GM12878 (cell line): ENCODE results near the gene TBX10. TPM values are rescaled to one million over a fixed set of nuclear protein-coding genes. Genes with fewer than 3 reads are reported as not detected.

Experiments
- ATF7 ChIP-seq: fragments of 450-650 bp; IDR thresholded peaks from 2 replicates; pipeline ENCODE4 v1.6.1; 2016; ENCODE audit warnings: low read depth, mild to moderate bottlenecking
- BCL11A ChIP-seq: IDR thresholded peaks from 2 replicates; pipeline ENCODE4 v1.6.1; 2011; ENCODE audit warnings: low read depth, low read length
- BCLAF1 ChIP-seq: fragments of 450-650 bp; IDR thresholded peaks from 2 replicates; pipeline ENCODE4 v1.6.1; 2017; ENCODE audit warnings: antibody characterized with exemption, mild to moderate bottlenecking, moderate library complexity
- BHLHE40 ChIP-seq, 2 experiments: fragments of 450-650 bp in 1 of 2; IDR thresholded peaks; 2 replicates each; pipeline ENCODE4 v1.6.1; 2011 to 2017; ENCODE audit warnings: low read depth in 2 of 2, borderline replicate concordance in 1 of 2, improper control_type of control experiment in 1 of 2, low read length in 1 of 2, mild to moderate bottlenecking in 1 of 2
- CEBPB ChIP-seq, 2 experiments: fragments of 150-350 bp in 1 of 2; IDR thresholded peaks; 2 replicates each; pipeline ENCODE4 v1.6.1; 2012 to 2014; ENCODE audit warnings: low read depth in 2 of 2, low read length in 2 of 2, borderline replicate concordance in 1 of 2, inconsistent platforms in 1 of 2
- EED ChIP-seq: sonication (generic); IDR thresholded peaks from 2 replicates; pipeline ENCODE4 v1.6.1; 2016; ENCODE audit warnings: antibody characterized with exemption, low read depth
- HDAC2 ChIP-seq: fragments of 200-600 bp; sonication (generic); IDR thresholded peaks from 2 replicates; pipeline ENCODE4 v1.6.1; 2017
- IKZF1 ChIP-seq: fragments of 450-650 bp; conservative IDR thresholded peaks from 2 replicates; pipeline ENCODE4 v1.6.1; 2017; ENCODE audit warnings: antibody characterized with exemption, mild to moderate bottlenecking
- MEF2B ChIP-seq: fragments of 450-650 bp; IDR thresholded peaks from 2 replicates; pipeline ENCODE4 v1.6.1; 2018; ENCODE audit warnings: mild to moderate bottlenecking, moderate library complexity; ENCODE audit not compliant: partially characterized antibody, poor library complexity, severe bottlenecking
- MYB ChIP-seq: fragments of 150-350 bp; IDR thresholded peaks from 2 replicates; pipeline ENCODE4 v1.6.1; 2014; ENCODE audit warnings: mild to moderate bottlenecking, low read depth, low read length, borderline replicate concordance
- RUNX3 ChIP-seq: IDR thresholded peaks from 2 replicates; pipeline ENCODE4 v1.6.1; 2012; ENCODE audit warnings: low read length, inconsistent platforms
- SMARCA5 ChIP-seq: fragments of 450-650 bp; IDR thresholded peaks from 2 replicates; pipeline ENCODE4 v1.6.1; 2017; ENCODE audit warnings: mild to moderate bottlenecking
- SP1 ChIP-seq: IDR thresholded peaks from one replicate; pipeline ENCODE4 v1.6.1; 2011; ENCODE audit warnings: low read depth, low read length
- SUZ12 ChIP-seq: fragments of 200-600 bp; sonication (generic); IDR thresholded peaks from one replicate; pipeline ENCODE4 v1.6.1; 2018; ENCODE audit warnings: antibody characterized with exemption, mild to moderate bottlenecking; ENCODE audit not compliant: unreplicated experiment
- TARDBP ChIP-seq: IDR thresholded peaks from 2 replicates; pipeline ENCODE4 v1.6.1; 2016; ENCODE audit warnings: borderline replicate concordance
- YBX1 ChIP-seq: fragments of 450-650 bp; IDR thresholded peaks from 2 replicates; pipeline ENCODE4 v1.6.1; 2016; ENCODE audit warnings: antibody characterized with exemption
- ZNF592 ChIP-seq: fragments of 450-650 bp; IDR thresholded peaks from 2 replicates; pipeline ENCODE4 v1.6.1; 2017; ENCODE audit warnings: mild to moderate bottlenecking, moderate library complexity
- polyA plus RNA-seq, 11 experiments: library from polyadenylated mRNA; depleted of rRNA in 4 of 11; unstranded in 6 of 11; stranded (reverse) in 5 of 11; fragments of >200 nt; fragmentation: Nextera tagmentation in 4 of 11; fragmentation: Illumina TruSeq in 1 of 11; extraction: Ambion mirVana in 4 of 11; extraction: Trizol in 1 of 11; gene quantifications; 1 replicate in 1 of 11; 2 replicates in 10 of 11; pipeline versions ENCODE4 v1.2.1 to v1.2.3, GENCODE V29; 2011 to 2016; ENCODE audit warnings: inconsistent platforms in 2 of 11, missing spikeins in 2 of 11, low read depth in 1 of 11
- total RNA-seq, 4 experiments: library from RNA; depleted of rRNA in 3 of 4; stranded (reverse); fragments of >200 nt in 3 of 4; fragmentation: Illumina TruSeq in 1 of 4; extraction: Trizol in 1 of 4; gene quantifications; 2 replicates each; pipeline versions ENCODE4 v1.2.1 to v1.2.3, GENCODE V29; 2013 to 2021
- TF ChIP-seq, protein P1 (sequence below): fragments of 150-350 bp; IDR thresholded peaks from 2 replicates; pipeline ENCODE4 v1.6.1; 2016; ENCODE audit warnings: low read depth, low read length

TBX10 gene
- total and polyA plus RNA-seq, 10 of the 15 experiments (the other 5 are each of a cell fraction or from before 2014, with no cell fraction given), result 0.10 to 0.44 (median 0.20) TPM; not detected in 4

DNA sequence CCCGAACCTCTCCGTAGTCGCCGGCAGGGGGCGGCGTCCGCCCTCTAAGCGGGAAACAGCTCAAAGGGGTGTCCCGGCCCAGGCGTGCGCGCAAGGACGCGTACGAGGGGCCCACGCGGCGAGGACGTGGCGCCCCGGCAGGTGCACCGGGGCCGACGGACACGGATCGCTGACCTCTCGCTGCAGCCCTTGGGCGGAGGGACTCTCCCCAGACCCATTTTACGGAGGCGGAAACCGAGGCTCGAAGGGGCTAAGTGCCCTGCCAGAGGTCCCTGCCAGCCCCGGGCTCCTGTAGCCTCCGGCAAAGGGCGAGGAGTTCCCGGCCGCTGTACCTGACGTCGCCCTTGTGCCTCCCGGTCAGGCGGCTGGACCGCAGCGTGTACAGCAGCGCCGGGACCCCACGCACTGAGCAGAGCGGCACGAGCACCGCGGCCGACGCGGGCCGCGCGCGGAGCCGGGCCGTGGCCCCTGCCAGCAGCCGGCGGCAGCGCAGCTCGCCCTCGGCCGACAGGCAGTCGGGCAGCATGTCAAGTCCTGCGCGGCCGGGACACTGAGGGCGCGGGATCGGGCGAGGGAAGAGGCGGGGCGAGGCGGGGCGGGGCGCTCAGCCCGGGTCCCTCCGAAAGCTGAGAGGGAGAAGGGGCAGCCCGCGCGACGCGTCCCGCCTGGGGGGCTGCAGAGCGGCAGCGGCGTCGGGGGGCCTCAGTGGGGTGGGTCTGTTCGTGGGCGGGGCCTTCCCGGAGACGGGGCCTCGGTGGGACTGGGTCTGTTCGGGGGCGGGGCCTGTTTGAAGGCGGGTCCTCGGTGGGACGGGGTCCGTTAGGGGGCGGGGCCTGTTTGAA lies 10.0 kb downstream of the TBX10 start, which contains the start of gene NUDT8 (continued):
- no peak for TF ChIP-seq CEBPB (IDR thresholded peaks at IDR 0.05; ENCODE audit: borderline replicate concordance in 1 of 2, low read depth in 2 of 2, low read length in 2 of 2)
- no peak for TF ChIP-seq ATF7
- TF ChIP-seq SUZ12, result no peak
- TF ChIP-seq SMARCA5, result peak; percentile 96
- no peak for TF ChIP-seq YBX1
- TF ChIP-seq MEF2B, result peak; percentile 10
- peak; percentile 78; the same call in 1 of the 2 replicates for TF ChIP-seq TARDBP
- TF ChIP-seq RUNX3, result no peak
- TF ChIP-seq MYB, result no peak
- TF ChIP-seq HDAC2, result no peak
- TF ChIP-seq BHLHE40 (IDR thresholded peaks at IDR 0.05; ENCODE audit: borderline replicate concordance in 1 of 2, low read depth in 2 of 2, low read length in 1 of 2), result peak; percentile 77 to 94; a peak in 3 of 4 replicates
- TF ChIP-seq IKZF1, result peak; percentile 90
- no peak for TF ChIP-seq BCLAF1
- TF ChIP-seq, protein P1, sequence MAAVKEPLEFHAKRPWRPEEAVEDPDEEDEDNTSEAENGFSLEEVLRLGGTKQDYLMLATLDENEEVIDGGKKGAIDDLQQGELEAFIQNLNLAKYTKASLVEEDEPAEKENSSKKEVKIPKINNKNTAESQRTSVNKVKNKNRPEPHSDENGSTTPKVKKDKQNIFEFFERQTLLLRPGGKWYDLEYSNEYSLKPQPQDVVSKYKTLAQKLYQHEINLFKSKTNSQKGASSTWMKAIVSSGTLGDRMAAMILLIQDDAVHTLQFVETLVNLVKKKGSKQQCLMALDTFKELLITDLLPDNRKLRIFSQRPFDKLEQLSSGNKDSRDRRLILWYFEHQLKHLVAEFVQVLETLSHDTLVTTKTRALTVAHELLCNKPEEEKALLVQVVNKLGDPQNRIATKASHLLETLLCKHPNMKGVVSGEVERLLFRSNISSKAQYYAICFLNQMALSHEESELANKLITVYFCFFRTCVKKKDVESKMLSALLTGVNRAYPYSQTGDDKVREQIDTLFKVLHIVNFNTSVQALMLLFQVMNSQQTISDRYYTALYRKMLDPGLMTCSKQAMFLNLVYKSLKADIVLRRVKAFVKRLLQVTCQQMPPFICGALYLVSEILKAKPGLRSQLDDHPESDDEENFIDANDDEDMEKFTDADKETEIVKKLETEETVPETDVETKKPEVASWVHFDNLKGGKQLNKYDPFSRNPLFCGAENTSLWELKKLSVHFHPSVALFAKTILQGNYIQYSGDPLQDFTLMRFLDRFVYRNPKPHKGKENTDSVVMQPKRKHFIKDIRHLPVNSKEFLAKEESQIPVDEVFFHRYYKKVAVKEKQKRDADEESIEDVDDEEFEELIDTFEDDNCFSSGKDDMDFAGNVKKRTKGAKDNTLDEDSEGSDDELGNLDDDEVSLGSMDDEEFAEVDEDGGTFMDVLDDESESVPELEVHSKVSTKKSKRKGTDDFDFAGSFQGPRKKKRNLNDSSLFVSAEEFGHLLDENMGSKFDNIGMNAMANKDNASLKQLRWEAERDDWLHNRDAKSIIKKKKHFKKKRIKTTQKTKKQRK, result no peak
- peak; percentile 67; the same call in 1 of the 2 replicates for TF ChIP-seq ZNF592
- TF ChIP-seq BCL11A, result no peak
- peak; percentile 37 for TF ChIP-seq SP1
- TF ChIP-seq EED, result peak; percentile 39; the same call in 1 of the 2 replicates
